A549 treated with ZK216348 at 1 μM for 4 hours (cell line): Measurements from ENCODE around the gene CACNA1H. TPM values are rescaled to one million over a fixed set of nuclear protein-coding genes. Genes with fewer than 3 reads are reported as not detected.

Source experiments
- total RNA-seq: library from RNA; stranded (reverse); fragments of 200-300 nt; extraction: Qiagen RNA extraction; gene quantifications from 5 replicates; pipeline ENCODE4 v1.2.3, GENCODE V29; 2022; ENCODE audit warnings: low read depth

The CACNA1H gene
- 6.3 to 18.6 TPM (median 17.1 TPM) in 5 replicates for total RNA-seq

GRCh38 chr16:1152651-1153259 lies at the start of gene CACNA1H:
Gene CACNA1H, plus strand, starts transcription at chr16:1153106. Its CDS starts 632 bp downstream, at chr16:1153738.

GRCh38 chr16:1225051-1225451 lies 72.1 kb downstream of the CACNA1H start, which contains the start of gene TPSG1:
Gene TPSG1, minus strand, starts transcription at chr16:1225268. Its CDS starts 16 bp downstream, at chr16:1225252.

GRCh38 chr16:1230084-1230470 lies 77.2 kb downstream of the CACNA1H start, which contains the start of gene TPSB2:
Gene TPSB2, minus strand, starts transcription at chr16:1230184. Its CDS starts 233 bp downstream, at chr16:1229951.

GRCh38 chr16:1240436-1240835 lies 87.5 kb downstream of the CACNA1H start, which contains the start of gene TPSAB1:
Gene TPSAB1, plus strand, starts transcription at chr16:1240705. Its CDS starts 234 bp downstream, at chr16:1240939.

GRCh38 chr16:1255276-1256122 lies 102.6 kb downstream of the CACNA1H start, which contains the start of gene TPSD1:
Gene TPSD1, plus strand, starts transcription at chr16:1256069. Its CDS starts 212 bp downstream, at chr16:1256281.

Other genes with a start within 250 kb of the CACNA1H start
- gene LMF1, start 182.1 kb upstream of the CACNA1H start, total RNA-seq: 4.8 to 12.8 TPM (median 8.8 TPM) in 5 replicates
- 1.2 to 2.0 TPM (median 1.7 TPM) in 5 replicates for gene SOX8, start 171.3 kb upstream of the CACNA1H start, total RNA-seq
- 0.20 to 0.57 TPM (median 0.53 TPM) in 5 replicates for gene SSTR5, start 80.4 kb upstream of the CACNA1H start, total RNA-seq
- gene C1QTNF8, start 56.9 kb upstream of the CACNA1H start, total RNA-seq: not detected in 5 replicates
- not detected in 5 replicates for gene TPSG1, start 72.2 kb downstream of the CACNA1H start, total RNA-seq
- 0.20 to 0.27 TPM in 2 of 5 replicates, not detected in the others for gene TPSB2, start 77.1 kb downstream of the CACNA1H start, total RNA-seq
- gene TPSAB1, start 87.6 kb downstream of the CACNA1H start, total RNA-seq: not detected in 5 replicates
- not detected in 5 replicates for gene TPSD1, start 103.0 kb downstream of the CACNA1H start, total RNA-seq
- 154 to 260 TPM (median 165 TPM) in 5 replicates for gene UBE2I, start 156.5 kb downstream of the CACNA1H start, total RNA-seq
- 0.65 to 1.8 TPM (median 1.3 TPM) in 5 replicates for gene BAIAP3, start 180.5 kb downstream of the CACNA1H start, total RNA-seq
- gene TSR3, start 198.8 kb downstream of the CACNA1H start, total RNA-seq: 45.6 to 104 TPM (median 97.7 TPM) in 5 replicates
- 20.0 to 35.9 TPM (median 34.1 TPM) in 5 replicates for gene GNPTG, start 198.8 kb downstream of the CACNA1H start, total RNA-seq